Stimulated activated CD8-positive, alpha-beta memory T cell treated with anti-CD3 and anti-CD28 coated beads, Interleukin-4, amount 100 ng/mL, for 24 hours (primary cell): ENCODE data around the gene GXYLT1.
"Not testable (repeated sequence)": the region's sequence is repeated elsewhere in the genome, so short reads cannot be mapped to it uniquely, and the experiment has no call there.

Source experiments
- DNase-seq: peaks from one replicate; pipeline ENCODE4 v3.0.0-alpha.2; 2020; ENCODE audit warnings: low read depth

Gene GXYLT1

DNA sequence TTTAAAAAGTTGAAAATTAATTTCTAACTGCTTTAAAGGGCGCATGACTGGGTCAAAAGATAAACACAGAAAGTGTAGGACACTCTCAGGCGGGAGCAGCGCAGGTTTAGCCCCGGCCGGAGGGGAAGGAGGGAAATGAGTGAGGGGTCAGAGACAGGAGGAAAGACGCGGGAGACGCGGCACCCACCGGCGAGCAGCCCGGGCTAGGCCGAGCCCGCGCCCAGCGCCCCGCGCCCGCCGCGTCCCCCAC is 591 bp downstream of the GXYLT1 start:
- no peak for DNase-seq

DNA sequence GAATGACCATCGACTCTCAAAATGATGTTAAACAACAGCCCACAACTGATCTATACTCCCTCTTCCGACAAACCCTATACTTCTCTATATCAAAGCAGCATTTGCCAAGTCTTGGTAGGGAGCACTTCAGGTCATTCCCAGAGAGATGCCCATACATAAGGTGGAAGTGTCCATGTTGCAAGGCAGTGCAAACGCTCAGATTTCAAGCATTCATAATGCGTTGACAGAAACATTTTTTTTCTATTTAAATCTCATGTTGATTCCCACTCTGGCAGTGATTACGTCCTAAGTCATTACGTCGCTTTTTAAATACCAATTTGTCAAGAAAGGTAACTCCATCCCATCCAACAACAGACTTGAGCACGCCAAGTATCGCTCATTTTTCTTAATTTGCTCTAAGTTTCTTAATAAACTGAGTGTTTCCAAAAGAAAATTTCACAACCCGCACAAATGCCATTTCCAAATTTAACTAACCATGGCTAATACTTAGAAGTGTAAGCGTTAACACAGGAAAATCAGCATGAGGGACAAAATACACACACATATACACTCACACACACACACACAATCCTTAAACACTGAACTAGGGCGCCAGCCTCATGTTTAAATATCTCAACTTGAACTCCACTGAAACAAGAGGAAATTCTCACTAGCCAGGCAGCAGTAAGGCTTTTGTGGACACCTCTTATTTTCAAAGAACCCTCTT is 1.1 kb downstream of the GXYLT1 start:
- DNase-seq: no peak

DNA sequence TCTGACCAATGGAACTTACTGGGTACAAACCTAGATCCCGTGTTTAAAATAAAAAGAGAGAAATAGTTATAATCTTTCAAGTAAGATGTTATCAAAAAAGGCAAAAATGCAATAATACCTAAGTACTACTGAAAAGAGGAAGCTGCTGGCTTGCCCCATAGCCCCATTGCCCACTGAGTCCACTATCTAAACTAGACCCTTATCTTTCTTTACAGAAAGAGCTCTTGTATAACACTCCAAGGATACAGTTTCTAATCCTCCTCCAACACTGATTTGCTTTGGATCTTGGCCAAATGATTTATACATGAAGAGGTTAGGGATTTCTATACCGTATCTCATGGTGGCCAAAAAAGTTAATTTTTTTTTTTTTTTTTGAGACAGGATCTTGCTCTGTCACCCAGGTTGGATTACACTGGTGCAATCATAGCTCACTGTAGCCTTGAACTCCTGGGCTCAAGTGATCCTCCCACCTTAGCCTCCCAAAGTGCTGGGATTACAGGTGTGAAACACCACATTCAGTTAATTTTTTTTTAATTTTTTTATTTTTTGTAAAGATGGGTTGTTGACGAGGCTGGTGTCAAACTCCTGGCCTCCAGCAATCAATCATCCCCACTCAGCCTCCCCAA is 2.6 kb downstream of the GXYLT1 start:
- DNase-seq: no peak

DNA sequence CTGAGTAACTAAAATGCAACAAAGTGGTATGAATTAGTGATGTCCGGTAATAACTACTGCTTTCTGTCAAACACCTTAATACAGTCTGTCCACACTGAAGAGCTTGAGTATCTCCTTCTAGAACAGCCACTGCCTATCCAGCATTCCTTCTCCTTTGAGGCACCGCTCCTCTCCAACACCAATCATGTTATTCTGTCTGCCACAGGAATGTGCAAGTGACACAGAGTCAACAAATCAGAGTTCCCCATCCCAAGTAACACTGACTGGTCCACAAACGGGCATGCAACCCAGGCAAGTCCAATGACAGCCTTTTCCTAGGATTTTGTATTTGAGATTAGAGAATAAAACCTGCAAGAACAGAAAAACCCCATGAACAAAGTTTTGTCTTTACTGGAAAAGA is 3.8 kb downstream of the GXYLT1 start:
- DNase-seq: no peak

DNA sequence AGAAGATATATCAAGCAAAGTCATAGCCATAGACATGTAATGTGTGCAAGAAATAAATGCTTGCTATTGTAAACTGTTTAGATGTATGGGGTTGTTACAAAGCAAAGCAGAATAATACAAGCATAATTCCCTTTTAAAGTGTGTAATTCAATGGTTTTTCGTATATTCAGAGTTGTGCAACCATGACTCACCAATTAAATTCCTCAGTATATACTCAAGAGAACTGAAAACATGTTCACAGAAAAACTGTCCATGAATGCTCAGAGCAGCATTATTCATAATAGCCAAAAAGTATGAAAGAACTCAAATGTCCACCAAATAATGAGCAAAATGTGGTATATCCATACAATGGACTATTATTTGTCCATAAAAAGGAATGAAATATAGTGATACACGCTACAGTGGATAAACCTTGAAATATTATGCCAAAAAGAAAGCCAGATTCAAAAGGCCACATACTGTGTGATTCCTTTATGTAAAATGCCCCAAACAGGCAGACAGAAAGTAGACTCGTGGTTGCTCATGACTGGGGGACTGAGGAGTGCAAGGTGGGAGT is 9.3 kb downstream of the GXYLT1 start:
- DNase-seq: no peak

DNA sequence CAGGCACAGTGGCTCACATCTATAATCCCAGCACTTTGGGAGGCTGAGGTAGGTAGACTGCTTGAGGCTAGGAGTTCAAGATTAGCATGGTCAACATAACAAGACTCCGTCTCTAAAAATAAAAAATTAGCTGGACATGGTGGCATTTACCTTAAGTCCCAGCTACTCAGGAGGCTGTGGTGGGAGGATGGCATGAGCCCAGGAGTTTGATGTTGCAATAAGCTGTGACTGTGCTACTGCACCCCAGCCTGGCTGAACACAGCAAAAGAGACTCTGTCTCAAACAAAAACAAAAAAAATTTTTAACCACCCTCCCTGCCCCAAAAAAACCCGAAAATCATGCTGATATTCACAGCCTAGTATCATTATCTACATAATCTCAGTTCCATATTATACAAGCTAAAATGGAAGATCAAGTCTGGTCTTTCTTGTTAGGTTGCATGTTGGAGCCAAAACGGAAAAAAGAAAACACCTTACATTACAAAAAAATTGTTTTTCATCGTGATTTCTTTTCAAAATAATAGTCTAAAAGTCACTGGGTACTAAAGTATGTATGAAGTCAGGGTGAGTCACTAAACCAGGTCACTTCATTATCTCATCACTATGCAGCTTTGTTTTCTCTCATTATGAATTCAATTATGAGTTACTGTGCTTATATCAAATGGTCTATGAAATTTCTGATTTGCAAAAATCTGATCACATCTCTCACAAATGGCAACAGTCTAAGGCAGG is 13.8 kb downstream of the GXYLT1 start:
- no peak for DNase-seq

DNA sequence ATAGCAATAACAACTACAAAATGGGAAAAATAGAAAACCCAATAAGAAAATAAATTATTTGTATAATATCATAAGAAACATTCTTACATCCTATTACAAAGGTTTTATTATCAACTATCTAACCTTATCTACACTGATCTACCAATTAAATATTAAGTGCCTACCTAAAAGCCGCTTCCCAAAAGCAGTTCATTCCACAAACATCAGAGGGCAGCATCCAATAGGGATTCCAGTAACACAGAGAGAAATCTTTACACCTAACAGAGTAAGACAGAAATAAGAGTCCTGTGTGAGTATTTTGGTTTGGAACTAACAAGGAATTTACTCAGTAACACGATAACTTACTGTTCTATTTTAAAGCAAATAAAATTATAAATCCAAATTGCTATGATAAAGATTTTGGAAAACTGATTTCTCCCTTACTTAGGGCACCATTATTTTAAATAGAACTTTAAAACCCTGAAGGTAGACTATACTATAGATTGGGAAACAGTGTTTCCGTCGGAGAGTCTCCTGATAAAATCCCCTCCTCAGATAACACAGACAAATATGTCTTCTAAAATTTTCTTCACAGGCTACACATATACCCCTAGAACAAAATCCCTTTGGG is 15.0 kb downstream of the GXYLT1 start:
- DNase-seq: no peak

DNA sequence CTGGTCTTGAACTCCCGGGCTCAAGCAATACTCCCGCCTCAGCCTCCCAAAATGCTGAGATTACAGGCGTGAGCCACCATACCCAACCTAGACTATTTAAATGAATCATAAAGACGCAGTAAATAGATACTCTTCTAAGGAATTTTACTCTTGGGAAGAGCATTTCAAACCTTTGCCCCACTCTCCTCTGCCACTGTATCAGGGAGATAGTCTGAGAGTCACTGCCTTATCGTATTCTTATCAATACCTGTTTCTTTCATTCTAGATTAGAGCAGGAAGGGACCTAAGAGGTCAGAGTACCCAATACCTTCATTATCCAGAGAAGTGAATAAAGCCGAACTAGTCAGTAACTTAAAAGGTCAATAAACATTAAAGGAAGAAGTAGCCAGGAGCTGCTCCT is 15.8 kb downstream of the GXYLT1 start:
- DNase-seq: no peak

DNA sequence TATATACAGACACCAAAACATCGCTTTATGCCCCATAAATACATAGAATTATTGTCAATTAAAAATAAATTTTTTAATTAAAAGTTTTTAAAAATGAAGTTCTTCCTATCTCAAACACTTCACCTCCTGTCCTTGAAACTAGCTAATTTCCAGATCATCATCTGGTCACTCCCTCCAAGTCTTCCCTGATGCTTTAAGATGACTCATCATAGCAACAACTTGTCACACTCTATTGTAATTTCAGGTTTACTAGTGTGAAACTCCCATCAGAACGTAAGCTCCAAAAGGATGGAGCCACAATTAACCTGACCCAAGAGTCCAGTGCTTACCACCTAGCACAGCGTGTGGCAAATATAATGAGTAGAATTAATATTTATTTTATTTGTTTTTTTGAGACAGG is 16.3 kb downstream of the GXYLT1 start:
- DNase-seq: no peak

DNA sequence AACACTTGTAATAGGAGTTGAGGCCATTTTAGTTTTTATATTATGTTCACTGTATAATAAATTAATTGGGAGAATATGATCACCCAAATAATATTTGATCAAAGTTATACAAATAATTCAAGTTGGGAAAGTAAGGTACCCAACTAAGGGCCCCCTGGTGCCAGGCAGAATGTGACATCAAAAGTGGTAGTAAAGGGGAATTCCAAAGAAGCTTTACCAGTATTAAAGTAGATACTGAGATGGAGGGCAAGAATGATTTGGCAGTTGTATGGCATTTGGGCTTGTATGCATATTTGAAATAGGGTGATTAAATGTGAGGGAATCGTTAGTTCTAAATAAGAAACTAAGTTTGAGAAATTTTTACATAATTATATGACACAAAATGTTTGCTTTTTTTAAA is 17.7 kb downstream of the GXYLT1 start:
- DNase-seq: no peak

DNA sequence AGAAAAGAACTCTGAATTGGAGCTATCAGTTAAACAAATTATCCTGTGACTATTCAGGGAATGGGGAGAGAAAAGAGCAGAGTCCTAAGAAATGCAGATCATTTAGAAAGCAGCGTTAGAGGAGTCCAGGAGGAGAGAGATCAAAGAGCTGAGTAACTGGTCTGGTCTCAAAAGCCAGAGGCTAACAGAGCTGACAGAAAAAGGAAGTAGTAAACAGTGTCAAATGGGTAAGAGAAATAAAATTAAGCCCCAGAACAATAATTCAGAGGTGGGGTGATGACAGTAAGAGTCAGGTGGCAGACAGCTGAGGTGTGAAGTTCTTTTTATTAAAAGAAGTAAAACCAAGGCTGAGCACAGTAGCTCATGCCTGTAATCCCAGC is 19.3 kb downstream of the GXYLT1 start:
- no peak for DNase-seq

DNA sequence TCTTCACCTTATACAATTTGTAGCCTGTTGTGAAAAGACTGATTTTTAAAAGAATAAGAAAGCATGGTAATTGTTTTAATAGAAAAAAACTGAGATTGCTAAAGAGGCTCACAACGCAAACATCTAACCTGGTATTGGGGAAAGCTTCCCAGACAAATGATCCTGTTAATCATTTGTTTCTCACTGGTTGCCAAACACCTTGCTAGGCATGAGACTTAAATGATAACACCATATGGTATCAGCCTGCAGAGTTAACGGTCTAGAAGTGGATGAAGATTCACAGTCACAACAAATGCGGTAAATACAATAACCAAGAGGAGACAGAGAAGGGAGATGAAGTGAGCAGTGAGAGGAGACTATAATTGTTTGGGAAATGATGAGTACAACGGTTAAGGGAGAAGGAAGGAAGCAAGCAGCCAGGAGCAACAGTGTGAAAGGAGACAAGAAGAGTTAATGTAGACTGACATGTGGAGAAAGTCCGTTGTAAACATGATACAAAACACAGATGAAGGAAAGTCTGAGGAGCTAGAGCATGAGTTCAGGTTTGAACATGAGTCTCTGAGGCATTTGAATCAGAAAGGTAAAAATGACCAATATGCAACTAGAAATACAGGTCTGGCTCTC is 19.8 kb downstream of the GXYLT1 start:
- DNase-seq: no peak

DNA sequence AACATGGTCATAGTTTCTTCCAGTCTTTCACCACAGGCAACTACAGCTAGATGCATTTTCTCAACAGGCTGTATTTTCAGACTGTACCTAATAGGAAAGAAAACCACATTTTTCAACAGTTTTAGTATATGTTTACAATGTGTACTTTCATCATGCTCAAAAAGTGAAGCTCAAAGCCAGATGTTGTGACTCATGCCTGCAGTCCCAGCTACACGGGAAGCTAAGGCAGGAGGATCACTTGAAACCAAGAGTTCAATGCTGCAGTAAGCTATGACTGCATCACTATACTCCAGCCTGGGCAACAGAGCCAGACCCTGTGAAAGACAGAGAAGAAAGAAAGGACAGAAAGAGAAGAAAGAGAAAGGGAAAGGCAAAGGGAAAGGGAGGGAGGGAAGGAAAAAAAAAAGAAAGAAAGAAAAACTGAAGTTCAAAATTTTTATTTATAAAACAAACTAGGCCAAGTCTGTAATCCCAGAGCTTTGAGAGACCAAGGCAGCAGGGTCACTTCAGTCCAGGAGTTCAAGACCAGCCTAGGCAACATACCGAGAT is 25.5 kb downstream of the GXYLT1 start:
- no peak for DNase-seq

DNA sequence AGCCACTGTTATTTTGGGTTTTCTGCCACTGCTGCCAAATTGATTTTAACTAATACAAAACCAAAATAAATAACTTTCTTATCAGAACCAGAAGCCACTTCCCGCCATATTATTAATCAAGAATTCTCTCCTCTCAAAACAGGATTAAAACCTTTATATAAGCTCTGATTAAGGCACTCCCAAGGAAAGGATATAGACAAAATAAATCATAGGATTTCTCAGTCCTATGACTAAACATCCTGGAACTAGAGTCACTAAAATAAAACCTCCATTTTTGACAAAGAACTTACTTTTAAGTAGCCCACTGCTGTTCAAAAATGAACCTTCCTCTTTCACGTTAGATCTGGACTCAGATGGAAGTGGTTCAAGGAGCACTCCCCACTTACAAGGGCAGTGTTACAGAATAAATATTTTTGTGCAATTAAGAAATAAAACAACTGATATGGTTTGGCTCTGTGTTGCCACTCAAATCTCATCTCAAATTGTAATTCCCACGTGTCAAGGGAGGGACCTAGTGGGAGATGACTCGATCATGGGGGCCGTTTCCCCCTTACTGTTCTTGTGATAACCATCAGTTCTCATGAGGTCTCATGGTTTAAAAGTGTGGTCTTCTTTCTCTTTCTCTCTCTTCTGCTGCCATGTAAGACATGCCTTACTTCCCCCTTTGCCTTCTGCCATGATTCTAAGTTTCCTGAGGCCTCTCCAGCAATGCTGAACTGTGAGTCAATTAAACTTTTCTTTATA is 26.4 kb downstream of the GXYLT1 start:
- DNase-seq: no peak

DNA sequence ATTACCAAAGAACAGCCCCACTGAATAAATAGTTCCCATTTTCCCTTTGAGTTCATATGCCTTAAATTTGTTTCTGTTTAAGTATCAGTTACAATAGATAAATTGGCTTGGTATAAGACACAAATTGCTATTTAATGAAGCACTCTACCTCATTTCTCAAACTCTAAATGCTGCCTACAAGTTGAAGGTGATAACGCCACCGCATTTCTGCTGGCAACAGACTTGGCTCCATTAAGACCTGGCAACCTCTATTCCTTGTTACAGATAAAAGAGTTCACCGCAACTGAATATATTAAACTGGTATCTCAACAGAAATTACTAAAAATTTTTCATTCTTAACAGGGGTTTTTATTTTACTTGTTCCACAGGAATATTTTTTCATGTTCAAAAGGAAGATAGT is 35.6 kb downstream of the GXYLT1 start:
- no peak for DNase-seq

DNA sequence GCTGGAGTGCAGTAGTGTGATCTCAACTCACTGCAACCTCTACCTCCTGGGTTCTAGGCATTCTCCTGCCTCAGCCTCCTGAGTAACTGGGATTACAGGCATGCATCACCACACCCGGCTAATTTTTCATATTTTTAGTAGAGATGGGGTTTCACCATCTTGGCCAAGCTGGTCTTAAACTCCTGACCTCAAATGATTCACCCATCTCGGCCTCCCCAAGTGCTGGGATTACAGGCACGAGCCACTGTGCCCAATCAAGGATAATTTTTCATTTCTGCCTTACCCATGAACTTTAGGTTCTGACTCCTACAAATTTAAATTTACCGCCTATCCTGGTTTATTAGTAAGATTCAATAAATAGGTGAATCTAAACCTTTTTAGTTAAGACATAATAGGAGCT is 37.9 kb downstream of the GXYLT1 start:
- not testable (repeated sequence) for DNase-seq

DNA sequence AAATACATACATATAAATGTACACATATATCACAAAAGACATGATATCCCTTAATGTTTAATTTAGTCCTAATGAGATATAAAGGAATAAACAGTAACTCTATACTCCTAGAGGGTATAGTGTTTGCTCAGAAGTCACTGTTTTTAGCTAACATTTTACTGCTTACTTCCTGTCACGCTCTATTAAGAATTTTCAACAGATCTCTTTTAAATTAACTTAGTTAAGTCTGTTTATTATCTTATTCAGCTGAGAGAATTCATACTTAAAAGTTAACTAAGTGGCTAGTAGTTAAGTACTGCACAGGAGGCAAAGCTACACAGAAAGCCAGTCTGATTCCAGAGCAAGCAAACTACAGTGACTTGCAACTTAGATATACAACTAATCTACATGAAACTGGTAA is 39.9 kb downstream of the GXYLT1 start:
- no peak for DNase-seq

DNA sequence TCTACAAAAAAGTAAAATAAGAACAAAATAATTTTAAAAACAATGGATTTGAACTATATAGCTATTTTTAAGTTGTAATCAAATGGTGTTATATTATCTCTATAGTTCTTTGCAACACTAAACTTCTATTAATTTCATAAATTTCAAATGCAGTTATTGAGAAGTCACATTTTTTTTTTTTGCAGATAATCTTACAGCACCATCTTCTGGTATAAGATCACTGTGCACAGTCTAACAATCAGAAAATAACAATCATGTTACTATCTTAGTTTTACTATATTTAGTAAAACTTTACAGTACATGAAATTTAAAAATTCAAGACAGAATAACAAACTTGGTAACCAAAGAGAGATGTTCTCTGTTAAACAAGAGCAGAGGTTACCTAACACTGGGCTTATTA is 40.6 kb downstream of the GXYLT1 start:
- DNase-seq: no peak

DNA sequence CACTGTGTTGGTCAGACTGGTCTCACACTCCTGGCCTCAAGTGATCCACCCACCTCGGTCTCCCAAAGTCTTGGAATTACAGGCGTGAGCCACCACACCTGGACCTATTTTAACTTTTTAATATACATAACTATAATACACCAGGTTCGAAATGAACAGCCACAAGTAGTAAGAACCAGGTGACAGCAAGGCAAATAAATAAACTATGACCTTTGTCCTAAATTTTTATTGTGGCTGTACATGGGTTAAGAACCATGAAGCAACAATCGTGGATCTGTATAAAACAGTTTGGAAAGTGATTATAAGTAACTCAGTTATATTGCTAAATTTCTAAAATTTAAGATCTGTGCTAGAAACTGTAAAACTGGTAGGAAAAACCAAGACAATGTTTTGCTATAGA is 41.5 kb downstream of the GXYLT1 start:
- no peak for DNase-seq

DNA sequence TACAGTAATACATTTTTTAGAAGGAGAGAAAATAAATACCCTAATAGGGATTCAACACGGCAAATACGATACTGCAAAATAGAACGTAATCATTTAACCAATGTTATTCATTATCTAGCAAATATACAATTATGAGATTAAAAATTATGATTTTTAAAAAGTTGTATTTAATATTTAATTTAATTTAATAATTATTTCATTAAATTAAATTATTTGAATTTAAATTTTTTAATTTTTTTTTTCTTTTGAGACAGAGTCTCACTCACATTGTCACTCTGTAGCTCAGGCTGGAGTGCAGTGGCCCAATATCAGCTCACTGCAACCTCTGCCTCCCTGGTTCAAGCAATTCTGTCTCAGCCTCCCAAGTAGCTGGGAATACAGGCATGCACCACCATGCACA is 42.0 kb downstream of the GXYLT1 start:
- no peak for DNase-seq

DNA sequence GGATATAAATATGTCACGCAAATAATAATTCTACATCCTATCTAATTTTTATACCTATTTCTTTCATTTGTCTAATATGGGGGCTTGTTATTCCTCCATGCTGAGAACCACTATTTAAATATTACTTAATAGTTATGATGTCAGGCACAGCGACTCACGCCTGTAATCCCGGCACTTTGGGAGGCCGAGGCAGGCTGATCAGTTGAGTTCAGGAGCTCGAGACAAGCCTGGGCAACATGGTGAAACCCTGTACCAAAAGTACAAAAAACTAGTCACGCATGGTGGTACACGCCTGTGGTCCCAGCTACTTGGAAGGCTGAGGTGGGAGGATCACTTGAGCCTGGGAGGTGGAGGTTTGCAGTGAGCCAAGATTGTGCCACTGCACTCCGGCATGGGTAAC is 45.2 kb downstream of the GXYLT1 start:
- no peak for DNase-seq

DNA sequence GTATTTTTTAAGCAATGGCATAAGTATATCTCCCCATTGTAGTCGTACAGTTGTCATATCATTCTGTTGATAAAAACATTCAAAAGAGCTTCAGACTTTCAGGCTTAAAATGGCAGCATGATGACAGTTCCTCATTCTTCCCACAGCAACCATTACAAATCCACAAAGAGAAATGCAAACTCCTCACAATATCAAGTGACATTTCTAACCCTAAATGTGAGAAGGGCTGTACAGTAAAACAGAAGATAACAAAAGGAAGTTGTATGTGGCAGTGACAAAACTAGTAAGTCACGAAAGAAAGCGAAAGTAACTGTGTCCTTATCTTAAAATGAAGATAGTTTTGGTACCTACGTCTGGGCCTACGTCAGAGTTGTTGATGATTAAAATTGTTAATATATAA is 46.7 kb downstream of the GXYLT1 start:
- DNase-seq: no peak
